ENCODE data around the gene BEST2.
A peak's percentile ranks its signal among the peaks of the same experiment; 100 is the strongest.

The BEST2 gene

GRCh38 chr19:12802267-12803106 lies 50.9 kb downstream of the BEST2 start:
- no peak for DNase-seq

GRCh38 chr19:12804051-12804450 lies 52.5 kb downstream of the BEST2 start:
- DNase-seq = no peak

GRCh38 chr19:12806242-12807081 lies 54.9 kb downstream of the BEST2 start, which contains the start of gene RNASEH2A:
Gene RNASEH2A (plus strand): TSS chr19:12806584. CDS start chr19:12806674, 90 bp downstream.
- peak; percentile 90 for DNase-seq

Measured in MV-4-11 (cell line).